SK-N-SH treated with all-trans-retinoic acid at 6 μM for 48 hours (cell line): ENCODE measurements around the gene HMCN2.

Source experiments
- ATAC-seq: fragments of 200-7000 bp; cut with Tn5 transposase; 3 replicates; pipeline ENCODE4 v1.9.1; 2020; ENCODE audit warnings: mild to moderate bottlenecking, moderate library complexity
- ARNTL ChIP-seq: fragments of 450-650 bp; formaldehyde crosslinking; IDR thresholded peaks from 2 replicates; pipeline ENCODE4 v1.5.0; 2020; ENCODE audit warnings: low read depth, mild to moderate bottlenecking, moderate library complexity, borderline replicate concordance
- BACH2 ChIP-seq: fragments of 250-450 bp; sonication (Bioruptor Pico); IDR thresholded peaks from 2 replicates; pipeline ENCODE4 v1.9.0; 2021; ENCODE audit warnings: mild to moderate bottlenecking, borderline replicate concordance
- CSDC2 ChIP-seq: fragments of 250-450 bp; sonication (Bioruptor Pico); IDR thresholded peaks from 2 replicates; pipeline ENCODE4 v1.5.0; 2020; ENCODE audit warnings: mild to moderate bottlenecking, moderate library complexity
- ESRRG ChIP-seq: fragments of 250-450 bp; sonication (Bioruptor Pico); IDR thresholded peaks from 2 replicates; pipeline ENCODE4 v1.6.1; 2021; ENCODE audit warnings: mild to moderate bottlenecking
- GLIS3 ChIP-seq: fragments of 250-450 bp; sonication (Bioruptor Pico); IDR thresholded peaks from 2 replicates; pipeline ENCODE4 v1.5.0; 2020; ENCODE audit warnings: mild to moderate bottlenecking, moderate library complexity
- ISL1 ChIP-seq: fragments of 250-450 bp; sonication (Bioruptor Pico); IDR thresholded peaks from 2 replicates; pipeline ENCODE4 v2.1.2; 2022; ENCODE audit warnings: mild to moderate bottlenecking, moderate library complexity
- OSR1 ChIP-seq: fragments of 250-450 bp; sonication (Bioruptor Pico); IDR thresholded peaks from 2 replicates; pipeline ENCODE4 v1.8.0; 2022; ENCODE audit warnings: moderate library complexity, mild to moderate bottlenecking, inconsistent platforms
- POU6F1 ChIP-seq: fragments of 250-450 bp; sonication (Bioruptor Pico); IDR thresholded peaks from 2 replicates; pipeline ENCODE4 v1.8.0; 2021; ENCODE audit warnings: low read depth, mild to moderate bottlenecking, moderate library complexity, borderline replicate concordance
- RARB ChIP-seq: fragments of 250-450 bp; sonication (Bioruptor Pico); IDR thresholded peaks from 2 replicates; pipeline ENCODE4 v1.8.0; 2021; ENCODE audit warnings: mild to moderate bottlenecking, moderate library complexity
- SNAI2 ChIP-seq: fragments of 250-450 bp; sonication (Bioruptor Pico); IDR thresholded peaks from 2 replicates; pipeline ENCODE4 v1.5.0; 2020; ENCODE audit warnings: mild to moderate bottlenecking, moderate library complexity
- TCF4 ChIP-seq: fragments of 250-450 bp; sonication (Bioruptor Pico); IDR thresholded peaks from 2 replicates; pipeline ENCODE4 v1.8.0; 2021; ENCODE audit warnings: mild to moderate bottlenecking, moderate library complexity, borderline replicate concordance
- ZC3H10 ChIP-seq: fragments of 250-450 bp; sonication (Bioruptor Pico); IDR thresholded peaks from 2 replicates; pipeline ENCODE4 v1.5.1; 2021; ENCODE audit warnings: mild to moderate bottlenecking, moderate library complexity
- ZFP3 ChIP-seq: fragments of 250-450 bp; sonication (Bioruptor Pico); IDR thresholded peaks from 2 replicates; pipeline ENCODE4 v1.5.0; 2020; ENCODE audit warnings: mild to moderate bottlenecking, moderate library complexity
- ZFP30 ChIP-seq: fragments of 450-650 bp; formaldehyde crosslinking; IDR thresholded peaks from 2 replicates; pipeline ENCODE4 v1.5.0; 2022; ENCODE audit warnings: mild to moderate bottlenecking, moderate library complexity
- ZNF565 ChIP-seq: fragments of 450-650 bp; formaldehyde crosslinking; conservative IDR thresholded peaks from 2 replicates; pipeline ENCODE4 v1.5.0; 2020; ENCODE audit warnings: low read depth, mild to moderate bottlenecking, moderate library complexity
- ZNF70 ChIP-seq: fragments of 450-650 bp; formaldehyde crosslinking; IDR thresholded peaks from 2 replicates; pipeline ENCODE4 v1.5.0; 2020; ENCODE audit warnings: mild to moderate bottlenecking, moderate library complexity
- ZNF8 ChIP-seq: fragments of 450-650 bp; formaldehyde crosslinking; IDR thresholded peaks from 2 replicates; pipeline ENCODE4 v1.5.0; 2020; ENCODE audit warnings: mild to moderate bottlenecking, moderate library complexity
- TF ChIP-seq, protein P1 (sequence below): fragments of 250-450 bp; sonication (Bioruptor Pico); IDR thresholded peaks from 2 replicates; pipeline ENCODE4 v1.5.1; 2021; ENCODE audit warnings: mild to moderate bottlenecking, moderate library complexity
- TF ChIP-seq, protein P2 (sequence below): fragments of 250-450 bp; sonication (Bioruptor Pico); IDR thresholded peaks from 2 replicates; pipeline ENCODE4 v1.8.0; 2020; ENCODE audit warnings: mild to moderate bottlenecking, moderate library complexity, borderline replicate concordance
- TF ChIP-seq, protein P3 (sequence below): fragments of 250-450 bp; sonication (Bioruptor Pico); IDR thresholded peaks from 2 replicates; pipeline ENCODE4 v1.5.1; 2020; ENCODE audit warnings: low read depth, mild to moderate bottlenecking, moderate library complexity

HMCN2 gene

GRCh38 chr9:130239741-130240241 is 25.8 kb upstream of the HMCN2 start:
- 0 out of 3 replicates have a peak, but pooled peaks have one; percentile 2 for ATAC-seq
- no peak for TF ChIP-seq SNAI2 (CRISPR knock-in tag)
- TF ChIP-seq ZNF565, result no peak
- no peak for TF ChIP-seq GLIS3
- TF ChIP-seq ARNTL, result no peak
- no peak for TF ChIP-seq OSR1 (CRISPR knock-in tag)
- no peak for TF ChIP-seq ISL1 (CRISPR knock-in tag)
- TF ChIP-seq TCF4, result no peak
- no peak for TF ChIP-seq ZNF8
- TF ChIP-seq, protein P1, sequence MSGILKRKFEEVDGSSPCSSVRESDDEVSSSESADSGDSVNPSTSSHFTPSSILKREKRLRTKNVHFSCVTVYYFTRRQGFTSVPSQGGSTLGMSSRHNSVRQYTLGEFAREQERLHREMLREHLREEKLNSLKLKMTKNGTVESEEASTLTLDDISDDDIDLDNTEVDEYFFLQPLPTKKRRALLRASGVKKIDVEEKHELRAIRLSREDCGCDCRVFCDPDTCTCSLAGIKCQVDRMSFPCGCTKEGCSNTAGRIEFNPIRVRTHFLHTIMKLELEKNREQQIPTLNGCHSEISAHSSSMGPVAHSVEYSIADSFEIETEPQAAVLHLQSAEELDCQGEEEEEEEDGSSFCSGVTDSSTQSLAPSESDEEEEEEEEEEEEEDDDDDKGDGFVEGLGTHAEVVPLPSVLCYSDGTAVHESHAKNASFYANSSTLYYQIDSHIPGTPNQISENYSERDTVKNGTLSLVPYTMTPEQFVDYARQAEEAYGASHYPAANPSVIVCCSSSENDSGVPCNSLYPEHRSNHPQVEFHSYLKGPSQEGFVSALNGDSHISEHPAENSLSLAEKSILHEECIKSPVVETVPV, result no peak
- no peak for TF ChIP-seq RARB (CRISPR knock-in tag)
- no peak for TF ChIP-seq POU6F1 (CRISPR knock-in tag)
- TF ChIP-seq ZC3H10 (CRISPR knock-in tag), result no peak
- no peak for TF ChIP-seq ZNF70 (CRISPR knock-in tag)
- no peak for TF ChIP-seq BACH2 (CRISPR knock-in tag)

DNA sequence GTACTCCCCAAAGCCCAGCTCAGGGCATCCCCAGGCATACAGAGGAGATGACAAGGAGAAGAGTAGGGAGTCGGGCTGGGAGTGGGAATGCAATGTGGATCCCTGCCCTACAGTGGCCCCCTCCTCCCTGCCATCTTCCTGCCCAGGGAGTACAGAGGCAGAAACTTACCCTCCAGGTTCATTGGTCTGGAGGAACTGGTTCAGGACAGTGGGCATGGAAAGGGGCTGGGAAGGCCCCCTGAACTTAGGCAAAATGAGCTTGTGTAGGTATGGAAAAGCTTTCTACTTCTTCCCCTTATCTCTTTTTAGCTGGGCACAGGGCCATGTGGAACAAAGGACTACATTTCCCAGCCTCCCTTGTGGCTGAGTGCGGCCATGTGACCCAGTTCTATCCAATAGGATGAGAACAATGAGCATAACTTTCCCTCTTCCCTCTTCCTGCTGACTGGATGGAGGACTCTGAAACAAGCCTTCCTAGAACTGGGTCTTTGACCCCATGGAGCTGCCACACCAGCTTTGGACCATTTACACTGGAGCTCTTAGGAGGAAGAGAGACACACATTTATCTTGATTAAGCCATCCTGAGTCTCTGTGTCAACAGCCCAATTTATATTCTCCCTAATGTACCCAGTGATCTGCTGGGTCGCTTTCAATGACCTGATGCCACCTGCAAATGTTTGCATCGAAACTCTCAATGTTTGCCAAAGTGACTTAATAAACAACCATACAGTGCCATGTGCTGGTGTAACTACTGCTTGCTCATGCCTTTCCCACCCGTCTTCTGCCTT is 25.0 kb upstream of the HMCN2 start:
- ATAC-seq, result peak; percentile 85
- no peak for TF ChIP-seq ZFP3
- no peak for TF ChIP-seq BACH2 (CRISPR knock-in tag)
- no peak for TF ChIP-seq SNAI2 (CRISPR knock-in tag)
- TF ChIP-seq RARB (CRISPR knock-in tag), result no peak
- TF ChIP-seq, protein P2, sequence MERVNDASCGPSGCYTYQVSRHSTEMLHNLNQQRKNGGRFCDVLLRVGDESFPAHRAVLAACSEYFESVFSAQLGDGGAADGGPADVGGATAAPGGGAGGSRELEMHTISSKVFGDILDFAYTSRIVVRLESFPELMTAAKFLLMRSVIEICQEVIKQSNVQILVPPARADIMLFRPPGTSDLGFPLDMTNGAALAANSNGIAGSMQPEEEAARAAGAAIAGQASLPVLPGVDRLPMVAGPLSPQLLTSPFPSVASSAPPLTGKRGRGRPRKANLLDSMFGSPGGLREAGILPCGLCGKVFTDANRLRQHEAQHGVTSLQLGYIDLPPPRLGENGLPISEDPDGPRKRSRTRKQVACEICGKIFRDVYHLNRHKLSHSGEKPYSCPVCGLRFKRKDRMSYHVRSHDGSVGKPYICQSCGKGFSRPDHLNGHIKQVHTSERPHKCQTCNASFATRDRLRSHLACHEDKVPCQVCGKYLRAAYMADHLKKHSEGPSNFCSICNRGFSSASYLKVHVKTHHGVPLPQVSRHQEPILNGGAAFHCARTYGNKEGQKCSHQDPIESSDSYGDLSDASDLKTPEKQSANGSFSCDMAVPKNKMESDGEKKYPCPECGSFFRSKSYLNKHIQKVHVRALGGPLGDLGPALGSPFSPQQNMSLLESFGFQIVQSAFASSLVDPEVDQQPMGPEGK (CRISPR knock-in tag), result no peak
- TF ChIP-seq ZNF8, result no peak
- no peak for TF ChIP-seq ZNF565
- TF ChIP-seq ZC3H10 (CRISPR knock-in tag), result no peak
- no peak for TF ChIP-seq TCF4
- TF ChIP-seq ARNTL, result no peak

- no peak for TF ChIP-seq TCF4
- no peak for TF ChIP-seq GLIS3
- TF ChIP-seq ESRRG (CRISPR knock-in tag), result no peak
- no peak for TF ChIP-seq CSDC2 (CRISPR knock-in tag)
- TF ChIP-seq ZFP30 (CRISPR knock-in tag), result no peak
- TF ChIP-seq BACH2 (CRISPR knock-in tag), result no peak
- no peak for TF ChIP-seq OSR1 (CRISPR knock-in tag)
- no peak for TF ChIP-seq ARNTL
- no peak for ATAC-seq
These were observed 24.4 kb upstream of the HMCN2 start for GRCh38 chr9:130241198-130241535.

DNA sequence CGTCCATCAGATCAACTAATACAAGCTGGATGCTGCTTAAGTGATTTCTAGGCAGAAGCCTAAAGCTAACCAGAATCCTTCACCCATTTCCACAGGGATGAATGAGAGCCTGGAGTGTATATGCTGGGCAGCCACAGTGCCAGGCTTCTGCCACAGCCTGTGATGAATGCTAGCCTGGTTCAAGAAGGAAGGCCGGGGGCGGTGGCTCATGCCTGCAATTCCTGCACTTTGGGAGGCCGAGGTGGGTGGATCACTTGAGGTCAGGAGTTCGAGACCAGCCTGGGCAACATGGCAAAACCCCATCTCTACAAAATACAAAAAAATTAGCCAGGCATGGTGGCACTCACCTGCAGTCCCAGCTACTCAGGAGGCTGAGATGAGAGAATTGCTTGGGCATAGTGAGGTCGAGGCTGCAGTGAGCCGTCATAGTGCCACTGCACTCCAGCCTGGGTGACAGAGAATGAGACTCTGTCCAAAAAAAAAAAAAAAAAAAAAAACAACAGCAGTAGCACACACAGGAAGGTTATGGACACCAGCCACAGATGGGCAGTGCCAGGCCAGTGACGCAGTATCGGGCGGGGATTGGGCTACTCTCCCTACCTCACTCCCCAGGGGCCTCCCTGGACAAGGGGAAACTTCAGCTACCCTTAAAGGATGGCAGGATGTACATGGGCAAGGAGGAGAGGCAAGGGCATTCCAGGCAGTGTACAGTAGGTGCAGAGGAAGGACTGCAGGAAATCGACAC is 23.1 kb upstream of the HMCN2 start:
- TF ChIP-seq, protein P3, sequence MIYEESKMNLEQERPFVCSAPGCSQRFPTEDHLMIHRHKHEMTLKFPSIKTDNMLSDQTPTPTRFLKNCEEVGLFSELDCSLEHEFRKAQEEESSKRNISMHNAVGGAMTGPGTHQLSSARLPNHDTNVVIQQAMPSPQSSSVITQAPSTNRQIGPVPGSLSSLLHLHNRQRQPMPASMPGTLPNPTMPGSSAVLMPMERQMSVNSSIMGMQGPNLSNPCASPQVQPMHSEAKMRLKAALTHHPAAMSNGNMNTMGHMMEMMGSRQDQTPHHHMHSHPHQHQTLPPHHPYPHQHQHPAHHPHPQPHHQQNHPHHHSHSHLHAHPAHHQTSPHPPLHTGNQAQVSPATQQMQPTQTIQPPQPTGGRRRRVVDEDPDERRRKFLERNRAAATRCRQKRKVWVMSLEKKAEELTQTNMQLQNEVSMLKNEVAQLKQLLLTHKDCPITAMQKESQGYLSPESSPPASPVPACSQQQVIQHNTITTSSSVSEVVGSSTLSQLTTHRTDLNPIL (CRISPR knock-in tag), result no peak
- ATAC-seq, result peak; percentile 9; the same call in 2 of the 3 replicates
